HG03520 (cell line): ENCODE results near the gene SYNPR.
"Not testable (repeated sequence)": the region's sequence is repeated elsewhere in the genome, so short reads cannot be mapped to it uniquely, and the experiment has no call there.

Experiments used
- ATAC-seq: cut with Tn5 transposase; IDR thresholded peaks from one replicate; pipeline ENCODE4 v1.9.1; 2021; ENCODE audit warnings: mild to moderate bottlenecking, moderate library complexity; ENCODE audit not compliant: unreplicated experiment

The SYNPR gene

DNA sequence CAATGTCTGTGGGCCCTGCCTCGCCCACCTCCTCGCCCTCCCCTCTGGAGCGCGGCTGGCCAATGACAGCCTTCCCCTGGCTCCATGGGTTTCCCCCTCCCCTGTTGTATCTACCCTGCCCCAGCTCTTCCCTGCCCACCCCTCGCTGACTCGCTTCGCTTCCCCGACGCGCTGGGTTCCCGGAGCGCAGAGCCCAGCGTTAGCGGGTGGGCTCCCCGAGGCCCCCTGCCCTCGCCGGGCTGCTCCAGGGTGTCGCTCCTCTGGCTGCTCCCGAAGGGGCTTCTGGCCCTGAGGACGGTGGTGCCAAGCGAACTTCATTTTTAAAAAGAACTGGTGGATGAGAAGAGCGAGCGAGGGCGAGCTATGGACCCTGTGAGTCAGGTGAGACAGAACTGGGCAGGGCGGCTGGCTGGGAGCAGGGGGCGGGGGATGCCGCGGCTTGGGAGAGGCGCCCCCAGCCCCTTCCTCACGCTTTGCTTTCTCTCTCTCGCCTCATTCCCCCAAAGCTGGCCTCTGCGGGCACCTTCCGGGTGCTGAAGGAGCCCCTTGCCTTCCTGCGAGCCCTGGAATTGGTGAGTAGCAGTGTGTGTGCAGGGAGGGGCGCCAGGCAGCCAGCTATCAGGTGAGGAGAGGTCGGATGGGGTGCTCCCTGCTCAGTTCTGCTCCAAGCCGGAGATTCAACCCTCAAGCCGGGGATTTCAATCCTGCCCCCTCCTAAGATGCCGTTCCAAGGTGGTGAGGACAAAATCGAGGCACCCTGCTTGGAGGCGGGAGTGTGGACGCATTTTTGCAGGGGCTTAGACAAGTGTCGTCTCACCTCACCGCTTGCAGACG lies at the start of gene SYNPR:
SYNPR (plus strand) TSS at position 138 of the 834 bp plus-strand sequence.
- ATAC-seq = no peak

DNA sequence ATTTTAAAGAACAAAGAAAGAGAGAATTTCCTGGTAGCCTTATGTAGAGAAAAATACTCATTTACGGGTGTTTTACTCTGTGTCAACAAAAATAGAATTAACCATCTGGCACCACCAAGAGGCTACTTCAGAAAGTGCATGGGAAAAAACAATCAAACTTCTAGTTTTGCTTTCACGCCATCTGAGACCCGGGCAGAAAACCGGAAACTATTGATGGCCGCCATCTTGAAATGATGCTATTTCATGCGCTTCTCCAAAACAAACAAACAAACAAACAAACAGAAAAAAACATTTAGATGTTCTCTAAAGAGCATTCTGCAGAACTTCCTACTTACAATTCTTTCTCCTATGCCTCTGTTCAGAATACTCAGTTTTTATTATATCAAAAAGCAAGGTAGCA lies 49.4 kb upstream of the SYNPR start:
- peak; percentile 88 for ATAC-seq

GRCh38 chr3:63230146-63230545 lies 48.0 kb upstream of the SYNPR start:
- no peak for ATAC-seq

DNA sequence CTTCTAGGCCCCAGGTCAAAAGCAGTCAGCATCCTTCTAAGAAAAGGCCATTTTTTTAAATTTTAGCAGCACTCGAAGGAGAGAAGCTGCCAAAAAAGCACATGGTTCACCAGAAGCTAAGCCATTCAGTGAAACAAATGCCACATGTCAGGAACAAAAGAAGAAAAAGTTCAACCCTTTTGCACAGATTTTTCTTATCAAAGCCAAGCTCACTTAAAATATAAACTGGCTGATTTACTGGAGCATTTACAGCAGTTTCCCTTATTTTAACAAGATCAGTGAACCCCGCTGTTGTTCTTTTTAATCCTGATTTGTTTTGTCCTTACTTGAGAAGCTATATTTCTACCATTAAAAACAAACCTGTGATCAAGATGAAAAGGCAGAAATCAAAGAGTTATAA lies 46.5 kb upstream of the SYNPR start:
- no peak for ATAC-seq

- no peak for ATAC-seq
Measured at GRCh38 chr3:63232764-63233396, 45.2 kb upstream of the SYNPR start.

GRCh38 chr3:63240381-63240902 lies 37.7 kb upstream of the SYNPR start:
- ATAC-seq = no peak

DNA sequence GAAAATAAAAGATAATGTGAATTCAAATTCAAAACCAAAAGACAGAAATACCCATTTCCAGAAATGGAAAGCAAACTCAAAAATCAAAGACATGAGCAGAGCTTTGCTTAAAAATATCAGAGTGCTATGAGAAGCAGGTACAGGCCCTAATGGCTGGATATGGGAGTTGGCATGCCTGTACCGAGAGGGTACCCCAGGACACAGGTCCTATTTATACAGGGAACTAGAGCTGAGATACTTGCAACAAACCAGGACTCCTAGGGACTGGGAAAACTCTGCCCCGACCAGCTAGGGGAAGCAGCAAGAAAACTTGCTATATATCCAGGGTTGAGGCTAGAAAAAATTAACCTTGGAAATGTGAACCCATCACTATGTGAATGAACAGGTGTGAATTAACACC lies 36.0 kb upstream of the SYNPR start:
- ATAC-seq = no peak

DNA sequence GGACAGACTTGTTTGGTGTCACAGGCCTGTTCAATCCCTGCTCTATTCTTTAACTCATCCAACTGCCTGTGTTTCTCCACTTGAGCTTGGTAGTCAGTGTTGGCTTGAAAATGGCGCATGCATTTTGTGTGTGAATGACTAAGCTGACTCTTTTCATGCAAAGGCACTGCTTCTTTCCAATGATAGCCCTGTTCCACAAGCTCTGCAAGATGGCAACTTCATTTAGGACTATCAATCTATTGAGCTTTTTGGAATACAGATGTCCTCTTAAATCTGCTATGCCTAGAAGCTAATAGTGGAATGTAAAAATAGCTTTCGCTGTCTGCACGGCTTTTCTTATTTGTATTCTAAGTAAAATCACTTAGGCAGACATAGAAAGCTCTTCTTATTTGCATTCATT lies 33.6 kb upstream of the SYNPR start:
- no peak for ATAC-seq

DNA sequence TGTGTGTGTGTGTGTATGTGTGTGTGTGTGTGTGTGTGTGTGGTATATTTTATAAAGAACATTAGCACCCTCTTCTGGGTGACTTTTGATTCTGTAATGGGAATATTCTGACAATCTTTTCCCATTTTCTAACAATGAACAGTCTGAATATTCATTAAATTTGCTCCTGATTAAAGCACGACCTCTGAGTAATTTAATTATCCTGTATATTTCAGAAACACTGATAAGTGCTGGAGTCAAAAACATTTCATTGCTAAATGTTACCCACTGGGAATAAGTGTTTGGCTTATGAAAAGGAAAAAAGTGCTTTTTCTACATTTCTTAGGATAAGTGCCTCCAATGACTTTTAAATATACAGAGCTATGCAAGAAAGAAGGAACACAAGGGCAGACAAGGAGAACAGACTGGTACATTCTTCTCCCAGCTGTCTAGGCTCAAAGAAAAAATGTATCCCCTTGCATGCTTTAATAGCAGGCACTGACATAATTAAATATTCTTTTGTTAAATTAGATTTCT lies 32.3 kb upstream of the SYNPR start:
- ATAC-seq = no peak

GRCh38 chr3:63248015-63248414 lies 30.1 kb upstream of the SYNPR start:
- no peak for ATAC-seq

DNA sequence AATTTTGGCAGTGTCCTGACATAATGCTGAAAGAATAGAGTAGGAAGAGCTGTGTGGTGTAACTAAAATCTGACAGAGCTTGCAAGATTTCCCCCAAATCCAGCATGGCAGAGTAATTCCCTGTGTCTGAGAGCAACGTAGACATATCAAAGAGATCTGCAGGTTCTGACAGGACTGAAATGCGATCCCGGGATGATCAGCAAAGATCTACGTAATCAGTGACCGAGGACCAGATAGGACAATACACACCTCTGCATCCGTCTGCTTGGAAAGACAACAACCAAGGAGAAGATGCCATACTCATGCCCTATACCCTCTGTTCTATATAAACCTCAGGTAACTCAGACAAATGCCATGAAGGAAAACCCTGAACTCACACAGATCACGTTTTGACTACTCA lies 26.6 kb upstream of the SYNPR start:
- no peak for ATAC-seq

- not testable (repeated sequence) for ATAC-seq
Measured at GRCh38 chr3:63255819-63256218, 22.3 kb upstream of the SYNPR start.

DNA sequence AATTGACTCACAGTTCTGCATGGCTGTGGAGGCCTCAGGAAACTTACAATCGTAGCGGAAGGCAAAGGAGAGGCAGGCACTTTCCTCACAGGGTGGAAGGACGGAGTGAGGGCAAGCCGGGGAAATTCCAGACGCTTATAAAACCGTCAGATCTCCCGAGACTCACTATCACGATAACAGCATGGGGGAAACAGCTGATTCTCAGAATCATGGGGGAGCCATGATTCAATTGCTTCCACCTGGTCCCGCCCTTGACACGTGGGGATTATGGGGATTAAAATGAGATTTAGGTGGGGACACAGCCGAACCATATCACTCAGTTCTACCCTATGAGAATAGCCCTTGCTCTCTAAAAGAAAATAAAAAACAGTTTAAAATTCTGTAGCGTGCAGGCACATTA lies 13.4 kb upstream of the SYNPR start:
- no peak for ATAC-seq

- ATAC-seq = no peak
Measured at GRCh38 chr3:63274359-63274758, 3.7 kb upstream of the SYNPR start.

DNA sequence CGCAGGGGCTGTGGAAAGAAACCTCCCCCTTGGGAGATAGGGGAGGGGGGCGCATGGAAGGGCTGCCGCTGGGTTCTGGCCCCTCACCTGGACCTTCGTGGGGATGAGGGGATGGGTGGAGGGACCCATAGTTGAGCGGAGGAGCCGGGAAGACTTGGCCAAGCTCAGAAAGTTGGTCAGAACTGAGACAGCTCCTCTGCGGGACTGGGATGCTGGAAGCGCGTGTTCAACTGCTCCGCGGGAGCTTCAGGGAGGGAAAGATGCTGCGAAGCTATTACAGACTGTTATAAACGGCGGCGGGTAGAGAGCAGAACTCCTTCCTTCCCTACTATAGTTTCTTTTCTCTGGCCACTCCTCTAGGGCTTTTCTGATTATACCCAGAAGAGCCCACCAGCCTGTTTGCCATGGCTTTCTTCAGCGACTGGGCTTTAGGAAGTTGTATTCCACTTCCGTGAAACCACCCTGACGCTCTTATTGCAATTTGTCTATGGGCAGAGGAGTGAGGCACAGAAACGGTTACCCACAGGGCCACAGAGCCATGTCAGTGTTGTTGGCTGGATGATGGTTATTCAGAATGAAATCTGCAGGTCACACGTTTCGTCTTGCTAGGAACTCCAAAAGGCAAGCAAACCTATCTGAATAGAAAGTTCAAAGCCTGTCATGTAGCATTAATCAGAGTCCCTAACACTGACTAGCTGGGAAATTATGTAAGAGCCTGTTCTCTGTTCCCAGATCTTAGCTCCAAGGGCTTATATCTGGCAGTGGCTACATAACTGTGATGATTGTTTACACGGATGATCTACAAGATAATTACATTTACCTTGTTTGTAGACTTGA lies 1.1 kb downstream of the SYNPR start:
- no peak for ATAC-seq

DNA sequence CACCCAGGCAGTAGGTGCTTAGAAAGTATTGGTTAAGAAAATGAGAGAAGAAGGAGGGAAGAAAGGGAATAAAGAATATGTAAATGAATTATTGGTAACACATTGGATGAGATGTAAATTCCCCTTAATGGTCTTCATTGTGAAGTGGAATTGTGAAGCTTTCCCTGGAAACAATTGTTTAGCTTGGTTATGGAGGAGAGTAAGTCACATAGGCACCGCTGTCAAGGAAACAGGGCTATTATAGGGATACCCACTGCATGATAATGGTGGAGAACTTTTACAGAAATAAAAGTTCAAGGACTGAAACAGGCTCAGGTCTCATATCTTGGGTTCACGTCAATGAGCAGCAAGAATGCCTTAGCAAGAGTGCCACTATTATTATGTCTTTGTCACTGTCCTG lies 9.5 kb downstream of the SYNPR start:
- no peak for ATAC-seq

DNA sequence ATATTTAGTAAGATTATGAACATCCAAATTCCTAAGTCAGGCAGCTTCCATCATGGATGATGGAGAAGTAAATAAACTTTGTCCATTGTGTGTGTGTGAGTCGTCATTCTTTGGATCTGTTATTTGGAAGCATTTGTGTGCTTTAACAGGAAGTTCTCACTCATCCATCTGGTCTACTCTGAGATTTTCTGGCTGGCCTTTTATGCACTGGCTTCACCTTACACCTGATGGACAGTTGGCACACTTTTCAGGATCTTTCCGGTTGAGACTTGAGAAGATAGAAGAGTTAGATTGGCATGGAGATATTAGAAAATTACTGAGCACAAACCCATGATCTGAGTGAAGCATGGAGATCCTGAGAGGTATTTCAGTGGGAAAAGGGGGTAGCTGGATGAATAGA lies 12.6 kb downstream of the SYNPR start:
- ATAC-seq = no peak

- no peak for ATAC-seq
Measured at GRCh38 chr3:63294332-63294731, 16.2 kb downstream of the SYNPR start.

- ATAC-seq = no peak
Measured at GRCh38 chr3:63295356-63295755, 17.2 kb downstream of the SYNPR start.

GRCh38 chr3:63295806-63296205 lies 17.7 kb downstream of the SYNPR start:
- ATAC-seq = no peak

DNA sequence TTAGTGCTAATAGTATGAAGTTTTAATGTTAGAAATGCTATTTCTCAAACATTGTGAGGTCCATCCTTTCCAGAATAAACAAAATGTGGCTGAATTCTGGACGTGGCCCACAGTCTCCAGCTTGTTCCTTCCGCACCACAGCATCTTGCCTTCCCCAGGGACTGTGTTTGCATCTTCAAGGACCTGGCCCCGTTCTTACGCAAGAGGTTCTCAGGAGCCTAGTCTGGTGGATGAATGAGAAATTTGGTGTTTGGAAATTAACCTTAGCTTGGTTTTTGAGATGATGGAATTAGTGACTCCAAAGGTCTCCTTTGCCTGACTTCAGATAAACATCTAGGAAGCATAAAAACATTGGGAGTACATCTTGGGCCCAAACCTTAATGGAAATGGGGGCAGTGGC lies 18.1 kb downstream of the SYNPR start:
- no peak for ATAC-seq
